Activated naive CD8-positive, alpha-beta T cell treated with anti-CD3 and anti-CD28 coated beads, Interleukin-2, amount 50 U/mL, for 24 hours (primary cell): ENCODE results near the gene MYO5B.

ENCODE experiments used
- ATAC-seq: fragments of 150-1000 bp; cut with Tn5 transposase; one replicate; pipeline ENCODE4 v1.10.0; 2021
- DNase-seq: peaks from one replicate; pipeline ENCODE4 v3.0.0; 2021
- H3K27ac Mint-ChIP-seq: one replicate; pipeline ENCODE4 v1.8.0; 2021; ENCODE audit warnings: mild to moderate bottlenecking, mixed read lengths
- H3K27me3 Mint-ChIP-seq: one replicate; pipeline ENCODE4 v1.8.0; 2021; ENCODE audit warnings: mixed read lengths
- H3K36me3 Mint-ChIP-seq: one replicate; pipeline ENCODE4 v1.8.0; 2021; ENCODE audit warnings: low read depth, mixed read lengths
- H3K4me1 Mint-ChIP-seq: one replicate; pipeline ENCODE4 v1.8.0; 2021; ENCODE audit warnings: mixed read lengths
- H3K4me3 Mint-ChIP-seq: one replicate; pipeline ENCODE4 v1.8.0; 2021; ENCODE audit warnings: mild to moderate bottlenecking, moderate library complexity, mixed read lengths
- H3K9me3 Mint-ChIP-seq: one replicate; pipeline ENCODE4 v1.8.0; 2021; ENCODE audit warnings: mixed read lengths

Gene MYO5B

DNA sequence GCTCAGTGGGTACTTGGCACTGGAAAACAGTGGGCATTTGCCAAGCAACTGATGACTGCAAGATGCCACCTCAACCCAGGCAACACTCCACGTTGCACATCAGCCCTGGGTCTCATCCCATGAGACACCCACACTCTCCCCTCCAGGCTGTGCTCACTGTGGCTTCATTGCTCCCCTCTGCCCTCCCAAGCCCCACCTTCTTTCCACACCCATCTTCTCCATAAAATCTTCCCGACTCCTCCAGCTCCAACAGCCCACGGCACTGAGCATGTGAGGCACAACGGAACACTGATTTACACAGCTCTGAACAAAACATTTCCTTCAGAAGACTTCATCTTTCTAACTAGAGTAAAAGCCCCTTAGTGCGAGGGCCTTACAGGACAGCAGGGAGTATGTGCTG is 263.8 kb downstream of the MYO5B start:
- Mint-ChIP-seq H3K27ac (no peak overlapping the region), H3K36me3 (no peaks in the 10 kb centered on the region), H3K27me3 (peaks cover 5% of the 10 kb centered on the region), H3K9me3 (no peaks in the 10 kb centered on the region), H3K4me1 (no peaks in the 10 kb centered on the region), H3K4me3 (no peak overlapping the region)
- no peak for ATAC-seq
- no peak for DNase-seq

DNA sequence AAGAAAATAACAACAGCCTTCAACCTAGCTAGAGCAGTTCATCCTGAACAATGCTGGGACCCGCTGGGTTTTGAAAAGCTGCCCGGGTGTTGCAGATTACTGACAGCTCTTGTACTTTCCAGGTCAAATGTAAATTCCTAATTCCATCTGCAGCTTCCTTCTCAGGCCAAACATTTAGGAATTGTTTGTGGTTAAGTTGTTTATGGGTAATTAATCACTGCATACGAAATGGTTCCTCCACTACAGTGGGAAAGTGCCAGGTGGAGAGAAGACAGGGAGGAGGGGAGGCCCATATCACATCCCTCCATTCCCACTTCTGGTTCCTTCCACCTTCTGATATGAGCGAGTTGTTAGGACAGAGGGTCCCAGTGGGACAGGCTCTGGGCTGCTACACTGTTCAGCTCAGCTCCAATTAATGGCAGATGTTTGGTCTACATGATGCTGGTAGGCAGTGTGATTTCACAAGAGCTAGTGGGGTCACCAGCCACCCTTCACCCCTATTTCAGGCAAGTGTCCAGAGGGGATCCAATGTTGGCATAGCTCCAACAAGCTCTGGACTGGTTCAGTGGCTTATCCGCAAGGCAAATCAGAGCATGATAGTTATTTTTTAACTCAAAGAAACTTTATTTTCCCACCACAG is 268.7 kb downstream of the MYO5B start:
- H3K27me3 Mint-ChIP-seq = peaks cover 17% of the 10 kb centered on the region
- H3K36me3 Mint-ChIP-seq = no peaks in the 10 kb centered on the region
- DNase-seq (no peak), ATAC-seq (no peak)
- no peaks in the 10 kb centered on the region for H3K9me3 Mint-ChIP-seq
- no peak overlapping the region for H3K4me3 Mint-ChIP-seq
- no peak overlapping the region for H3K27ac Mint-ChIP-seq
- H3K4me1 Mint-ChIP-seq = no peaks in the 10 kb centered on the region

DNA sequence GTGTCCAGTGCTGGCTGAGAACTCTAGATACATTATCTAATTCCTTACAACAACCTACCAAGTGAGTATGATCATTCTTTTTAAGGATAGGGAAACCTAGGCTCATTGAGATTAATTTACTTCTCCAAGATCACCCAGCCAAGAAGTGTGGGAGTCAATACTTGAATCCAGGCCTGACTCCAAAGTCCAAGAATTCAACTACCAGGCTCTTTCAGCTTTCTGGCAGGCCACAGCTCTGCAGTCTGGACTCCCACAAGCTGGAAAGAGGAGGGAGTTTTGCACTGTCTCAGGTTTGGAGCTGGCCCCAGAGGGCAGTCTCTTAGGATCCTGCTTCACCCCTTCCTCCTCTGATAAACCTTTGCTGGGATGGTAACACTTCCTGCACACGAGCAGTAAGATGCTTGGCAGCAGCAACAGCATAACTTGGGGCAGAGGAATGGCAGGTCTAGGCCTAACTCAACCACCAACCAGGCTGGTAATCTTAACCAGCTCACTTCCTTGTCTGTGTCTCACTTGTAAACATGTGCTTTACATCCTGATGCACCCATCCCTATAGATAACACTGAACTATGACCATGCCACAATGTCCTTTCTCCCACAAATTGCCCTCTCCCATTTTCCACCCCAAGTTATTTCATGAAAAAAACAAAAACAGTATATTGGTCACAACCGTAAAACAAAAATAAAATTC is 270.5 kb downstream of the MYO5B start:
- no peaks in the 10 kb centered on the region for H3K36me3 Mint-ChIP-seq
- H3K27ac Mint-ChIP-seq = no peak overlapping the region
- DNase-seq (no peak), ATAC-seq (no peak)
- peaks cover 25% of the 10 kb centered on the region for H3K27me3 Mint-ChIP-seq
- no peaks in the 10 kb centered on the region for H3K4me1 Mint-ChIP-seq
- H3K9me3 Mint-ChIP-seq = no peaks in the 10 kb centered on the region
- no peak overlapping the region for H3K4me3 Mint-ChIP-seq

DNA sequence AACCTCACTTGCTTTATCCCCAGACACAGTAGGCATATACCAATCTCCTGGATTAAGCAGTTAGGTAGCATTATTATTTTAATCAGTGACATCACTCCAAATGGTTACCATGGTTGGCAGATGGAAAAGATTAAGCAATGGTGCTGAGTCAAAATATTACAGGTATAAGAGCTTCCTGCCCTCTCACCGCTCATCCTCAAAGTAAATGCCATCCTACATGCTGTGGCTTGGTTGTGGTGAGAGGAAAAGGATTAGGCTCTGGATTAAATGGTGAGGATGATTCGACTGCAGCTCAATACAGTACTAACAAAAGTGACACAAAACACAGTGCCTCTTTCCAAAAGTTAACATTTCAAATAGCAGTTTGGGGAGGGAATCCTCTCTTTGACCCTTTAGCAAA is 272.7 kb downstream of the MYO5B start:
- DNase-seq = no peak
- peaks cover 31% of the 10 kb centered on the region for H3K27me3 Mint-ChIP-seq
- no peak overlapping the region for H3K27ac Mint-ChIP-seq
- H3K4me1 Mint-ChIP-seq = no peaks in the 10 kb centered on the region
- H3K4me3 Mint-ChIP-seq = no peak overlapping the region
- no peaks in the 10 kb centered on the region for H3K36me3 Mint-ChIP-seq
- H3K9me3 Mint-ChIP-seq = no peaks in the 10 kb centered on the region
- no peak for ATAC-seq

DNA sequence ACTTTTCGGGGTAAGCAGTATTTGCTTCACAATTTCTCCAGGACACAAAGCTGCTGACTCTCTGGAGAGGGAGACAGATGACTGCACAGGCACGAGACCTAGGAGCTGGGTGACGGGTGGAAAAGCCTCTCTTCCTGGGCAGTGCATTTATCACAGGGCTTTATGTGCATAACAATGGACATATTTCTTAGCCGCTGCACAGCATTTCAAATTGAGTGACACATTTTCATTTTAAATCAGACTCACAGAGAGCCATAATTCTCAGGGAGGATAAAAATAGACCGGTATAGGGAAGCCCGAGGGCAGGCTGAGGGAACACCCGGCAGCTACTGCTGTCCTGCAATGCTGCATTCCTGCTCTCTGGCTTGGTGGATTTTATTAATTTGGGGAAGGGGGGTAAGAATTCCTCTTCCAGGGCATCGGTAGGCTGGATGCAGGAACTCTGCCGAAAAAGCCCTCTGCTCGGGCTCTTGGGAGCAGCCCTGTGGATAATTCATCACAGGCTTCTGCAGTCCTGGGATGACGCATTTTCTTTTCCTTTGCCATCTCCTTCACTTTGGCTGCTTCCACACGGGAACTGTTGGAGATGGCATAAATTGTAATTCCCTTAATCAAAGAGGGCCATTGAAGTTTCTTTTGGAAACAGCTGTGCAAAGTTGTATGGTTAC is 273.5 kb downstream of the MYO5B start:
- no peak for DNase-seq
- H3K4me1 Mint-ChIP-seq = no peaks in the 10 kb centered on the region
- H3K27me3 Mint-ChIP-seq = peaks cover 34% of the 10 kb centered on the region

DNA sequence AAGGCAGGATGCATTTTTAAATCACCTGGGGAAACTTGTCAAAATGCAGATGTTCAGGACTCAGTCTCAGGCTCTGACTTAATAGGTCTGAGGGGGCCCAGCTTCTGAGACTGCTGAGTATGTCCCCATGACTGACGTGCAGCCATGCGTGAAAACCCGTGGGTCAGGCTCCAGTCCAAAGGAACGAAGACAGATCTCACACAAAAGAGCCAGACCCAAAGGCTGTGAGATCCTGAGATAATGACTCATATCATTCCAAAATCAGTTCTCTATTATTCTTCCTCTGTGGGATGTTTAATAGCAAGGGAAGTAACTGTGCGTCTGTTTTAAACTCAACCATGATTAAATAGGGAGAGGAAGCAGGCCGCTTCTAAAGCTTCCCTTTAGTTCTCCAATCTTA is 274.2 kb downstream of the MYO5B start:
- H3K27ac Mint-ChIP-seq = no peak overlapping the region
- peaks cover 34% of the 10 kb centered on the region for H3K27me3 Mint-ChIP-seq
- DNase-seq = no peak
- ATAC-seq = no peak
- no peaks in the 10 kb centered on the region for H3K4me1 Mint-ChIP-seq
- H3K9me3 Mint-ChIP-seq = no peaks in the 10 kb centered on the region
- H3K36me3 Mint-ChIP-seq = no peaks in the 10 kb centered on the region
- no peak overlapping the region for H3K4me3 Mint-ChIP-seq

More for the DNA sequence above, 273.5 kb downstream of the MYO5B start:
- Mint-ChIP-seq H3K4me3 (no peak overlapping the region), H3K36me3 (no peaks in the 10 kb centered on the region), H3K9me3 (no peaks in the 10 kb centered on the region), H3K27ac (no peak overlapping the region)
- no peak for ATAC-seq

DNA sequence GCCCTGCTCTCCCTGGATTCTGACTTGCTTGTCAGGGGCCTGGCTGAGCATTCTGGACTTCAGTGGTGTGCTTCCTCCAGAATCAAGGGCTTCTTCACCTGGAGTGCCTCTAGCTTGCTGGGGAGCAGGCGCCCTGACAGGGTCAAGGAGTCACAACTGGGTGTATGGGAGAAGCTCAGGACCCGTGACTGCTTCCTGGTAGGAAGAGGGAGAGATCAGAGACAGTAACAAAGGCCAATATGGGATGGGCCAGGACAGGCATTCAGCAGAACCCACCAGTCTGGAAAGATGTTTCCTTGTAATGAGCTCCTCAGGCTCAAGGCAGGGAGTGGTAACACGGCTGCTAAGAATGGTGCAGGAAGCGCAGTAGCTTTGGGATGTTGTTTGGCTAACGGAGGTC is 277.2 kb downstream of the MYO5B start:
- ATAC-seq (no peak), DNase-seq (no peak)
- no peak overlapping the region for H3K4me3 Mint-ChIP-seq
- no peaks in the 10 kb centered on the region for H3K36me3 Mint-ChIP-seq
- no peak overlapping the region for H3K27ac Mint-ChIP-seq
- peaks cover 34% of the 10 kb centered on the region for H3K27me3 Mint-ChIP-seq
- no peaks in the 10 kb centered on the region for H3K4me1 Mint-ChIP-seq
- no peaks in the 10 kb centered on the region for H3K9me3 Mint-ChIP-seq

DNA sequence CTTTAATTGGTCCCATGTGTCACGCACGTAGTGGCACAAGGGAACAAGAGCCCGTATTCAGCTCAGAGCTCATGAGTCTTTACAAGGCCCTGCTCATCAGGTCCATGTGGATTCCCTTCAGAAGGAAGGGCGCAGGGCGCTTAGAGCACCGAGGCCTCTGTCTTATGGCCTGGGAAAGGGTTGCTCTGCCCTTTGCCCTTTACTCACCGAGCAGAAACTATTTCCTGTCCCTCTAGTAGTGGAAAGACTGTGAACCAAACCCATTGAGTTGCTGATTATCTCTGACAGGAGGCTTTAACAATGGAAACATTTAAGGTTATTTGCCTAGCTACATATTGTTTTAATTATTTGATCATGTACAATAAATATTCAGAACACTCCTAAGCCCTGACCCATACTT is 279.6 kb downstream of the MYO5B start:
- Mint-ChIP-seq H3K27ac (no peak overlapping the region), H3K27me3 (peaks cover 17% of the 10 kb centered on the region), H3K9me3 (peaks cover 8% of the 10 kb centered on the region), H3K4me1 (no peaks in the 10 kb centered on the region), H3K36me3 (no peaks in the 10 kb centered on the region), H3K4me3 (no peak overlapping the region)
- ATAC-seq = no peak
- DNase-seq = no peak

DNA sequence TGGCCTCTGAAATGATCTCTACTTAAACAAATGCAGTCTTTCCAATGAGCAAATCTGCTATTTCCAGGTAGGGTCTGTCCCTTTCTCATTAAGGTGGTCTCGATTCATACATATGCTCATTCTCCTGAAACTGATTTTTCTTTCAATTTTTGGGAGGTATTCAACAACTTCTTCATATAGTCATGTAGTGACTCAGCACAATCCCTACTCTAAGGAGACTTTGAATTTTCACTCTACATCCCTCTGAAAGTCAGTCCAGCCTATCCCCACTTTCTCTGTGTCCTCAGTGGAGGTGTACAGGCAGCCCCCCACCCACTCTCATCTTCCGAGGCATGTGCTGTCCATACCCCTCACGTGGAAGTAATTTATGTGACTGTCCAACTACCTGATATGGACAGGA is 281.7 kb downstream of the MYO5B start:
- H3K9me3 Mint-ChIP-seq = peaks cover 8% of the 10 kb centered on the region
- peaks cover 12% of the 10 kb centered on the region for H3K27me3 Mint-ChIP-seq
- DNase-seq (no peak), ATAC-seq (no peak)
- H3K27ac Mint-ChIP-seq = no peak overlapping the region
- no peak overlapping the region for H3K4me3 Mint-ChIP-seq
- H3K36me3 Mint-ChIP-seq = no peaks in the 10 kb centered on the region
- H3K4me1 Mint-ChIP-seq = no peaks in the 10 kb centered on the region

DNA sequence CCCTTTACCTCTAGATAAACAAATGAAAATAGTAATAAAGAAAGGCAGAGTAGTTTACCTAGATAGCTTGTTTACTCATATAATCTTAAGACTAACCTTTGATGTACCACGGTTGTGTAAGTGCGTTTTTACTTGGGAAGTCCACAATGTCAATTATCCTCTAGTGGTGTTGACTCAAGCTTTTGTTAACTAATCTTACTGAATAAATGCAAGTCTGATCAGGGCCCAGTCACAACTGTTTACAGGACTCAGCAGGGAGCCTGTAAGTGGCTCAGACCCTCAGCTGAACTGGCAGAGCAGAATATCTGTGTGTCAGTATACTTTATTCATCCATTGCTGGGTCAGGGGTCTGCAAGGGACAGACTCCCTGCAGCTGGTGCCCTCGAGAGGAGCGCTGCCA is 283.5 kb downstream of the MYO5B start:
- Mint-ChIP-seq H3K4me1 (no peaks in the 10 kb centered on the region), H3K27ac (no peak overlapping the region), H3K27me3 (peaks cover 2% of the 10 kb centered on the region), H3K36me3 (no peaks in the 10 kb centered on the region), H3K4me3 (no peak overlapping the region), H3K9me3 (peaks cover 8% of the 10 kb centered on the region)
- DNase-seq (no peak), ATAC-seq (no peak)

DNA sequence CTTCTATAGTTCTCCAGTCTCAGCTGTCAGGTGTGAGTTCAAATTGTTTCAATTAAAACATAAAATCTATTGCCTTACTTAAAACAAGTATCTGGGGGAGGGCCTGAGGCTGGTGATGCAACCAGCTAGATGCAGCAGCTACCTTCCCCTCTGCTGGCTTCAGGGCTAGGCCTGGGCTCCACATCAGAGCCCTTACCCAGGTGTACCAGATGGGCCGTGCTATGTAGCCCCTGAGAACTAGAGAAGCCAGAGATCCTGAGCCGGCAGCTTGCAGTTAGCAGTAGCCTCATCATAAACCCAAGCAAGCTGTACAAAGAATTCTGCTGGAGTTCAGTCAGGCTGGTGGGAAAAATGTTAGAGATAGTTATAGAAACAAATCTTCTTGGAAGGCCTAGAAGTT is 284.0 kb downstream of the MYO5B start:
- no peak for ATAC-seq
- H3K9me3 Mint-ChIP-seq = peaks cover 8% of the 10 kb centered on the region
- DNase-seq = no peak
- peaks cover 2% of the 10 kb centered on the region for H3K27me3 Mint-ChIP-seq
- no peaks in the 10 kb centered on the region for H3K36me3 Mint-ChIP-seq
- H3K4me3 Mint-ChIP-seq = no peak overlapping the region
- H3K27ac Mint-ChIP-seq = no peak overlapping the region
- H3K4me1 Mint-ChIP-seq = no peaks in the 10 kb centered on the region

DNA sequence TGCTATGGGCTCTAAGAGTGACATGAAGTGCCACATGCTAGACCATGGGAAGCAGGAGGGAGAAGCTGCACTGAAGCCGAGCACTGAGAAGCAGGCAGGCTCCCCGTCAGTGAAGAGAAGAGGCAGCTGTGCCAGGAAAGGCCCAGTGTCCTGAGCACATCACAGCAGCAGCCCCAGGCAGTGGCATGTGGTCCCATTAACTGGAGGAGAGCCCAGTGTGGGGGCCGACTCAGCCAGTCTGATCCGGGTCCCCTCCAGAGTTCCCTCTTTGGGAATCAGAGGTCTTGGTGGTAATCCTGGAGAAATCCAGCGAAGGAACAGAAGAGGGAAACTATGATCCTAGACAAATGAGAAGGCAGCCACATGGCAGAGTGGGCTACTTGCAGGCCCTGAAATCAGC is 284.9 kb downstream of the MYO5B start:
- no peak for ATAC-seq
- Mint-ChIP-seq H3K36me3 (no peaks in the 10 kb centered on the region), H3K27me3 (peaks cover under 1% of the 10 kb centered on the region), H3K27ac (no peak overlapping the region), H3K4me3 (no peak overlapping the region), H3K9me3 (peaks cover 8% of the 10 kb centered on the region), H3K4me1 (no peaks in the 10 kb centered on the region)
- no peak for DNase-seq

DNA sequence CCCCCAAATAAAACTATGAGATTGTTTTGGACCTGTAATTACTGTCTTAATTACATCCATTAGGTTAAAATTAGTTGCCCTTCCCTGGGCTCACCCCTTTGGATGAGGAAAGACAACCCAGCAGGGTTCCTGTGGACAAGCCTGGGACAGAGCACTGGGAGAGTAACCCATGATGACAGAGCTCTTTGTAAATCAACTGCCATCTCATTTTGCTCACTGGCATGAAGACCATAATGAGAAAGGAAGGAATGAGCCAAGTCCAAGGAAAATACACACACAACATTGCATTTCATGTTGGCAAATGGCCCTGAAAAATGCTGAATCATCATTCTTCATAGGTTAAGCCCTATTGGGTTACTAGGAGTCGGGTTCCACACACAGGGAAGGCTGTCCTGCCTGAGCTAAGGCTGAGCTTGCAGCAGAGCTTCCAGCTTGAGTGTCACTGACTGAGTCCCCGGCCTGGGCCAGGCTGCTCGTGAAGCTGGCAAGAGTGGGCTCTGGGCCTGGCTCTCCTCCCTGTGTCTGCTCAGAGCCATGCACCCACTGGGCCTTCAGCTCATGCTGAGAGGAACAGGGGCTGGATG is 287.5 kb downstream of the MYO5B start:
- Mint-ChIP-seq H3K36me3 (no peaks in the 10 kb centered on the region), H3K27me3 (no peaks in the 10 kb centered on the region), H3K4me1 (no peaks in the 10 kb centered on the region), H3K27ac (no peak overlapping the region), H3K9me3 (peaks cover 5% of the 10 kb centered on the region), H3K4me3 (no peak overlapping the region)
- DNase-seq = no peak
- no peak for ATAC-seq

DNA sequence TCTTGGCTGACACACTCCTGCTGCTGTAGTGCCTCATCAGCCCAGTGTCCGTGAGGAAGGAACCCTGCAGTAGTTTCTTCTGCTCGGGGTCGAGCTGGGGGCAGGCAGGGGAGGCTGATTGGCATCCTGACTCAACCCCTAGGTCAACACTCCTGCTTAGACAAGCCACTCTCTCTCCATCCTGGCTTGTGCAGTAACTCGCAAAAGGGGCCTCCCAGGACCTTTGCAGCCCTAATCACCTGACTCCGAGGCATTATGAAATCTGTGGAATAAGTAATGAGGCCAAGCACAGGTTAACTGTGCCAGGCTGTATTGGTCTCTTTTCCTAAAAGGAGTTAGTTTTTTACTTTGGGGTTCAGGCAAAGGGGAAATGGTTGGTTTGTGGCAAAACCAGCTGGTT is 289.2 kb downstream of the MYO5B start:
- ATAC-seq (no peak), DNase-seq (no peak)
- no peaks in the 10 kb centered on the region for H3K9me3 Mint-ChIP-seq
- H3K27me3 Mint-ChIP-seq = peaks cover 2% of the 10 kb centered on the region
- no peak overlapping the region for H3K27ac Mint-ChIP-seq
- no peaks in the 10 kb centered on the region for H3K36me3 Mint-ChIP-seq
- no peaks in the 10 kb centered on the region for H3K4me1 Mint-ChIP-seq
- no peak overlapping the region for H3K4me3 Mint-ChIP-seq
